ENCODE results near the gene U2AF2.

The U2AF2 gene

GRCh38 chr19:55720214-55720746, 65.4 kb downstream of the U2AF2 start:
- DNase-seq = no peak

GRCh38 chr19:55720801-55721200, 66.0 kb downstream of the U2AF2 start:
- DNase-seq = no peak

GRCh38 chr19:55723491-55723890, 68.7 kb downstream of the U2AF2 start:
- no peak for DNase-seq
